ENCODE data around the gene ENOX2. TPM values are rescaled to one million over a fixed set of nuclear protein-coding genes. Genes with fewer than 3 reads are reported as not detected.
A peak's percentile ranks its signal among the peaks of the same experiment; 100 is the strongest.
"Not testable (repeated sequence)": the region's sequence is repeated elsewhere in the genome, so short reads cannot be mapped to it uniquely, and the experiment has no call there.

Gene ENOX2, protein sequence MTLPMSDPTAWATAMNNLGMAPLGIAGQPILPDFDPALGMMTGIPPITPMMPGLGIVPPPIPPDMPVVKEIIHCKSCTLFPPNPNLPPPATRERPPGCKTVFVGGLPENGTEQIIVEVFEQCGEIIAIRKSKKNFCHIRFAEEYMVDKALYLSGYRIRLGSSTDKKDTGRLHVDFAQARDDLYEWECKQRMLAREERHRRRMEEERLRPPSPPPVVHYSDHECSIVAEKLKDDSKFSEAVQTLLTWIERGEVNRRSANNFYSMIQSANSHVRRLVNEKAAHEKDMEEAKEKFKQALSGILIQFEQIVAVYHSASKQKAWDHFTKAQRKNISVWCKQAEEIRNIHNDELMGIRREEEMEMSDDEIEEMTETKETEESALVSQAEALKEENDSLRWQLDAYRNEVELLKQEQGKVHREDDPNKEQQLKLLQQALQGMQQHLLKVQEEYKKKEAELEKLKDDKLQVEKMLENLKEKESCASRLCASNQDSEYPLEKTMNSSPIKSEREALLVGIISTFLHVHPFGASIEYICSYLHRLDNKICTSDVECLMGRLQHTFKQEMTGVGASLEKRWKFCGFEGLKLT
- total RNA-seq: 10 to 100 TPM; 16.3 to 20.5 TPM

DNA sequence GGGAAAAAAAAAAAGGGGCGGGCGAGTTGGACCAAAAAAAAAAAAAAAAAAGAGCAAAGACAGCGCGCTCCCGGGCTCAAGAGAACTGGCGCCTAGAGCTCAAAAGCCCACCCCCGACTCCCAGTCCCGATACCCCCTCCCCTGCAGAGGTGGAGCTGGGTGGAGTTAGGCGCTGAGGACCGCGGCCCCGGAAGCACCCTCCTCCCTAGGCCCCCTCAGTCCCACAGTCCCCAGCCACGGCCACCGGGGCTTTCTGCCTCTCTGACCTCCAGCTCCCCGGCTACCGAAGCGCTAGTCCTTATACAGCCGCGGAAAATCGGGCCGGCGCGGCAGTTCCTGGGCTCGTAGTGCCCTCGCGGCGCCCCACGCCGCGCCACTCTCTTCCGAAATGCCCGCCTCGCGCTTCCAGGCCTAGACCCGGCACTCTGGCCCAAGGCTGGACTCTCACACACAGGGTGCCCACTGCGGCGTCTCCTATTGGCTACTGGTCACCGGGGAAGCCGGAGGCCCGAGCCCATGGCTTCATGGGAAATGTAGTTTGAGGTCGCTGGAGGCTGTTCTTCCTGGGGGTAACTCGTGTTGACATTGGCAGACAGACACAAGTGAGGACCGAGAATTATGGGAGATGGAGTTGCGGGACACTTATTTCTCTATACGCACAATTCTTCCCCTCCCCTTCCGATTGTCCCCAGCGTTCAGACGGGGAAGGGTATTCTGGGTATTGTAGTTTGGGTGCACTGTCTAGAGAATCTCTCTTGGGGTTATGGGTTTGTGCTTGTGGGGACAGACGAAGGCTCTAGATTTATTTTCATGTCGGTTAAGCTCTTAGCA is at the start of gene ENOX2:
Gene ENOX2 (minus strand): TSS at position 427 of the 831 bp plus-strand sequence. CDS start 199,993 bp downstream, outside the sequence.
- Mint-ChIP-seq H3K4me3 (no peak within 1 kb of the TSS), H3K36me3 (ENCODE audit: insufficient read depth in 2 of 2) (no peaks in the 10 kb centered on the region), H3K27ac (peak within 1 kb of the TSS; percentile 84), H3K4me1 (ENCODE audit: low read depth) (no peaks in the 10 kb centered on the region), H3K9me3 (no peaks in the 10 kb centered on the region), H3K27me3 (ENCODE audit: low read depth) (peaks cover 14% of the 10 kb centered on the region)
- DNase-seq: peak; percentile 81 to 88
- ATAC-seq (replicated peaks in 1 of 2): peak; percentile 98 to 99

DNA sequence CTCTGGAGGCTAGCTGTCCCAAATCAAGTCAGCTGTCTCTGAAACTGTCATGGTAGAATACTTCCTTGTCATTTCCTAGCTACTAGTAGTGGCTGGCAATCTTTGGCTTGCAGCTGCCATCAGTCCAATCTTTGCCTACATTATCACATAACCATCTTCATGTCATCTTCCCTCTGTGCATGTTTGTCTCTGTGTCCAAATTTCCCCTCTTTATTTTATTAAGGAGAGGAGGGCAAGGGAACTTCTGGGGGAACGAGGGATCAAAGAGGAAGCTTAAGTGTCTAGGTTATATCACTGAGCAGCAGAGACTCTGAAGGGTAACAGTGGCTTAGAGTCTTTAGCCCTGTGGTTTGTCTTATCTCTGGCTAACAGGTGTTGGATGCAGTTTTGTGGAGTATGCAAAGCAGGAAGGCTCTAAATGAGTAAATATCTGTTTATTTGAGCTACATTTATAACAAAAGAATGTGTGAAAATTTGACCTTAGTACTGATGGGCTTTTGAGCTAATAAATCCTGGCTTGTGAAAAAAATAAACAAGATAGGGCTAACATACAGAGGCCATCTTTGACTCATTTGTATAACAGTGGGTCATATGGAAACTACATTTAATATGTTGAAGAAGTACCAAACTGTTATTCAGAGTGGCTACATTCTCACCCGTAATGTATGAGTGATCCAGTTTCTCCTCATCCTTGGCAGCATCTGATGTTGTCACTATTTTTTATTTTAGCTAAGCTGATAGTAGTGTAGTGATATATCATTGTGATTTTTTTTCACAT is 49.4 kb upstream of the ENOX2 start:
- Mint-ChIP-seq H3K4me3 (no peak overlapping the region), H3K9me3 (no peaks in the 10 kb centered on the region), H3K4me1 (ENCODE audit: low read depth) (no peaks in the 10 kb centered on the region), H3K27ac (no peak overlapping the region), H3K27me3 (ENCODE audit: low read depth) (peaks cover 43% of the 10 kb centered on the region), H3K36me3 (ENCODE audit: insufficient read depth in 2 of 2) (no peaks in the 10 kb centered on the region)
- DNase-seq (no peak), ATAC-seq (replicated peaks in 1 of 2) (no peak)

DNA sequence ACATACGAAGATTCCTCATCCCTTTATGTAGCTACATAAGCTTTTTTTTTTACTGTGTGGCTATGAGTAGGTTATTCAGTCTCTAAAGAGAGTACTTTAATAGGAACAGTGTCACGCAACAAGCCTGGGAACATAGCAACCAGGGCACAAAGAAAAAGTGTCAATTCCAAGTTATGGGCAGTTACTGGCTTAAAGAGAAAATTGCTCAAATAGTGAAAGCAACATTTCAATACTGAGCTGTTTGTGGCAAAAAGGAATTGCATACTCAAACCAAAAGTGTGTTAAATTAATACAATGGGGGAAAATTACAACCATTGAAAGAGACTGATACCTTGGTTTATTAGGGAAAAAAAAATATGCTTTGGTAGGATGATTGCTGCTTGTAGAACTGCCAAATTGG is 41.2 kb upstream of the ENOX2 start:
- no peak for ATAC-seq (replicated peaks in 1 of 2)
- no peak overlapping the region for H3K4me3 Mint-ChIP-seq
- peaks cover 0 to 2% of the 10 kb centered on the region in 2 donors for H3K36me3 Mint-ChIP-seq (ENCODE audit: insufficient read depth in 2 of 2)
- peaks cover 0 to 3% of the 10 kb centered on the region in 2 donors for H3K9me3 Mint-ChIP-seq
- H3K4me1 Mint-ChIP-seq (ENCODE audit: low read depth): no peaks in the 10 kb centered on the region
- no peak overlapping the region for H3K27ac Mint-ChIP-seq
- H3K27me3 Mint-ChIP-seq (ENCODE audit: low read depth): peaks cover 49% of the 10 kb centered on the region
- no peak for DNase-seq

DNA sequence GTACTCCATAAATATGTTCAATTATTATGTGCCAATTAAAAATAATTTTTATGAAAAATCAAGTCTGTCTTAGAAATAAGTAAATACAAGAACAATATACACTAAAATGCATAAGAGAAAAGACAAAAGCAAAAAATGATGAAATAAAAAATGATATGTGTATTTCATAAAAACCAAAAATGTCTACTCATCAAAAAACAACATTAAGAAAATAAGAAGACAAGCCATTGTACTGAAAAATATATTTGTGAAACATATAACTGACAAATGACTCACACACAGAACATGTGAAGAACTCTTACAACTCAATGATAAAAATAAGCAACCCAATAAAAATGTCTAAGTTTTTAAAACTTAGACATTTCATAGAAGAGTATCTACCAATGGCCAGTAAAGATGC is 34.1 kb upstream of the ENOX2 start:
- H3K4me1 Mint-ChIP-seq (ENCODE audit: low read depth): no peaks in the 10 kb centered on the region
- no peak for DNase-seq
- no peak for ATAC-seq (replicated peaks in 1 of 2)
- no peaks in the 10 kb centered on the region for H3K9me3 Mint-ChIP-seq
- no peak overlapping the region for H3K27ac Mint-ChIP-seq
- H3K36me3 Mint-ChIP-seq (ENCODE audit: insufficient read depth in 2 of 2): no peaks in the 10 kb centered on the region
- H3K4me3 Mint-ChIP-seq: no peak overlapping the region
- peaks cover 25% of the 10 kb centered on the region for H3K27me3 Mint-ChIP-seq (ENCODE audit: low read depth)

DNA sequence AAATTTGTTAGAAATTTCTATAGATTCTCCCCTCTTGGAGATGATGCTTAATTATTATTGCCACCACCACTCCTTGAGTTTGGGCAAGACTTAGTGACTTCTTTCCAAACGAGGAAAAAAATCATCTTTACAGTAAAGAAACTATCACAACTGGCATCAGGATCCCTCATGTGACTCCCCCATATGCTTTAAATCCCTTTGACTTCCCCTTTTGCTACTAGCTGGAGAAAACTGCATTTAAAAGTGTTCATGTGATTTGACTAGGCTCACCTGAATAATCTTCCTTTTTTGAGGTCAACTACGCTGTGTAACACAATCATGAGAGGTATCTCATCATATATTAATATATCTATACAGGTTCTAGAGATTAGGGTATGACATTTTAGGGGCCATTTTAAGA is 30.3 kb upstream of the ENOX2 start:
- H3K9me3 Mint-ChIP-seq: no peaks in the 10 kb centered on the region
- no peaks in the 10 kb centered on the region for H3K4me1 Mint-ChIP-seq (ENCODE audit: low read depth)
- H3K4me3 Mint-ChIP-seq: no peak overlapping the region
- H3K27me3 Mint-ChIP-seq (ENCODE audit: low read depth): peaks cover 18% of the 10 kb centered on the region
- no peak overlapping the region for H3K27ac Mint-ChIP-seq
- ATAC-seq (replicated peaks in 1 of 2) (no peak), DNase-seq (no peak)
- no peaks in the 10 kb centered on the region for H3K36me3 Mint-ChIP-seq (ENCODE audit: insufficient read depth in 2 of 2)

DNA sequence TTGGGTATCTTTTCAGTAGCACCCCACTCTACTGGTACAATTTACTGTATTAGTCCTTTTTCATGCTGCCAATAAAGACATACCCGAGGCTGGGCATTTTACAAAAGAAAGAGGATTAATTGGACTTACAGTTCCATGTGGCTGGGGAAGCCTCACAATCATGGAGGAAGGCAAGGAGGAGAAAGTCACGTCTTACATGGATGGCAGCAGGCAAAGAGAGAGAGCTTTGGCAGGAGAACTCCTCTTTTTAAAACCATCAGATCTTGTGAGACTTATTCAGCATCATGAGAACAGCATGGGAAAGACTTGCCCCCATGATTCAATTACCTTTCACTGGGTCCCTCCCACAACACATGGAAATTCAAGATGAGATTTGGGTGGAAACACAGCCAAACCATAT is 17.4 kb upstream of the ENOX2 start:
- not testable (repeated sequence) for ATAC-seq (replicated peaks in 1 of 2); H3K36me3 Mint-ChIP-seq (ENCODE audit: insufficient read depth in 2 of 2); H3K27ac Mint-ChIP-seq; H3K9me3 Mint-ChIP-seq; DNase-seq; H3K4me3 Mint-ChIP-seq; H3K4me1 Mint-ChIP-seq (ENCODE audit: low read depth)
- peaks cover 31% of the 10 kb centered on the region for H3K27me3 Mint-ChIP-seq (ENCODE audit: low read depth)

DNA sequence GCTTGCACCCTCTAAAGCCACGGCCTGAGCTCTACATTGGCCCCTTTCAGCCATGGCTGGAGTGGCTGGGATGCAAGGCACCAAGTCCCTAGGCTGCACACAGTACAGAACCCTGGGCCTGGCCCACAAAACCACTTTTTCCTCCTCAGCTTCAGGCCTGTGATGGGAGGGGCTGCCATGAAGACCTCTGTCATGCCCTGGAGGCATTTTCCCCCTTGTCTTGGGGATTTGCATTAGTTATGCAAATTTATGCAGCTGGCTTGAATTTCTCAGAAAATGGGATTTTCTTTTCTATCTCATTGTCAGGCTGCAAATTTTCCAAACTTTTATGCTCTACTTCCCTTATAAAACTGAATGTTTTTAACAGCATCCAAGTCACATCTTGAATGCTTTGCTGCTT is 16.7 kb upstream of the ENOX2 start:
- not testable (repeated sequence) for H3K4me1 Mint-ChIP-seq (ENCODE audit: low read depth)

DNA sequence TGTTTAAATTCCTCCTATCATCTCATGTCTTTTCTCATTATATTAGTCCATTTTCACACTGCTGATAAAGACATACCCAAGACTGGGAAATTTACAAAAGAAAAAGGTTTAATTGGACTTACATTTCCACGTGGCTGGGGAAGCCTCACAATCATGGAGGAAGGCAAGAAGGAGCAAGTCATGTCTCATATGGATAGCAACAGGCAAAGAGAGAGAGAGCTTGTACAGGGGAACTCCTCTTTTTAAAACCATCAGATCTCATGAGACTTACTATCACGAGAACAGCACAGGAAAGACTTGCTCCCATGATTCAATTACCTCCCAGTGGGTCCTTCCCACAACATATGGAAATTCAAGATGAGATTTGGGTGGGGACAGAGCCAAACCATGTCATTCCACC is 15.5 kb upstream of the ENOX2 start:
- ATAC-seq (replicated peaks in 1 of 2); DNase-seq; H3K4me1 Mint-ChIP-seq (ENCODE audit: low read depth); H3K9me3 Mint-ChIP-seq; H3K36me3 Mint-ChIP-seq (ENCODE audit: insufficient read depth in 2 of 2); H3K4me3 Mint-ChIP-seq; H3K27ac Mint-ChIP-seq: not testable (repeated sequence)
- H3K27me3 Mint-ChIP-seq (ENCODE audit: low read depth): peaks cover 23% of the 10 kb centered on the region

More for the DNA sequence above, 16.7 kb upstream of the ENOX2 start:
- not testable (repeated sequence) for H3K9me3 Mint-ChIP-seq; DNase-seq; H3K36me3 Mint-ChIP-seq (ENCODE audit: insufficient read depth in 2 of 2); H3K4me3 Mint-ChIP-seq; H3K27ac Mint-ChIP-seq; ATAC-seq (replicated peaks in 1 of 2)
- peaks cover 30% of the 10 kb centered on the region for H3K27me3 Mint-ChIP-seq (ENCODE audit: low read depth)

DNA sequence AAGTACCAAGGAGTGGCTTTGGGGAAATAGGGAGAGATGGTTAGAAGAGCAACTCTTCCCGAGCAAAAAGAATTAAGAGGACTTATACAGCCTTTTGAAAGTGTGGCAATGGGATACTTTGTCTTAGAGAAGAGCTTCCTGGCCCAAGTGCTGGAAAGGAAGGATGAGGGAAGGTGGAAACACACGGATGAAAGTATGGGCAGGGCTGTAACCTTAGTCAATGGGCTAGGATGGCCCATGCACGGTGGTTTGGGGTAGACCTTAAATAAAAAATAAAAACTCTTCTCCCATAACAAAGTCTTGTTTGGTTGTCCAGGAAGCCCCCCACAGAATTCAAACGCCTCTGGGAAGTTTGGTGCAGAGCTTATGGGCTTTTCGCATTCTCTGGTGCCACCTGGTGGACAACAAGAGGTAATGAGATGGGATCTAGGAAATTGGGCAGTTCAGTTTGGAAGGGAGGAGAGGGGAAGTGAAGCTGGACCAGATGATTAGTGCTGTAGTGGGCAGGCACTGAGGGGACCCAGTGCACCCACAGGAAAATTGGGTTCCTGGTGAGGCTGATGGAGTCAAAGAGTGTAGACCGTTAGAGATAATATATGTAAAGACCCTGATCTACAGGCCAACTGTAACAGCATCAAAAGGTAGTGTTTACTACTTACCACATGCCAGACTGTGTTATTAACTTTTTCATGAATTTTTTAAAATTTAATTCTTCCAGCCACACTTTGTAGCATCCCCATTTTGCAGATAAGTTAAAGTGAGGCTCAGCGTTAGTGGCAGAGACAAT is 13.8 kb upstream of the ENOX2 start:
- ATAC-seq (replicated peaks in 1 of 2) (peak in 1 of 2 donors; percentile 29), DNase-seq (peak; percentile 15 to 42)
- Mint-ChIP-seq H3K4me1 (ENCODE audit: low read depth) (no peaks in the 10 kb centered on the region), H3K27me3 (ENCODE audit: low read depth) (peaks cover 8% of the 10 kb centered on the region), H3K27ac (no peak overlapping the region), H3K36me3 (ENCODE audit: insufficient read depth in 2 of 2) (no peaks in the 10 kb centered on the region), H3K9me3 (no peaks in the 10 kb centered on the region), H3K4me3 (no peak overlapping the region)

DNA sequence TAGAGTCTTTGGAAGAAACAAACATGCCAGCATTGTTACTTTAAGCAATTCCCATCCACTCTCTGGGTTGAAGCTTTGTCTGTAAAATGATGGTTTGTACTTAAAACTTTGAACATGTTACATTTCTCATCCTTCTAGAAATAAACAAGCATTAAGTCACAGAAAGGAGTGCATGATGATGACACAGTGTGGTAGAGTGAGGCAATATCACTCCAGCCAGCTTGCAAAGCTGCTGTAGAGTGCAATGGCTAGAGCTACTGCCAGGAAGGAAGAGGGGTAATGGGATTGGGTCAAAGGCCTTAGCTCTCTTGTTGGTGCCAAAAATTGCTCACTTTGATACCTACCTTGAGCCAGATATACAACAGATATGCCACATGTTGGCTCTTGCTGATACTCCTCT is 12.3 kb upstream of the ENOX2 start:
- Mint-ChIP-seq H3K27ac (no peak overlapping the region), H3K27me3 (ENCODE audit: low read depth) (no peaks in the 10 kb centered on the region), H3K4me1 (ENCODE audit: low read depth) (no peaks in the 10 kb centered on the region), H3K36me3 (ENCODE audit: insufficient read depth in 2 of 2) (no peaks in the 10 kb centered on the region), H3K4me3 (no peak overlapping the region), H3K9me3 (no peaks in the 10 kb centered on the region)
- ATAC-seq (replicated peaks in 1 of 2) (no peak), DNase-seq (no peak)

DNA sequence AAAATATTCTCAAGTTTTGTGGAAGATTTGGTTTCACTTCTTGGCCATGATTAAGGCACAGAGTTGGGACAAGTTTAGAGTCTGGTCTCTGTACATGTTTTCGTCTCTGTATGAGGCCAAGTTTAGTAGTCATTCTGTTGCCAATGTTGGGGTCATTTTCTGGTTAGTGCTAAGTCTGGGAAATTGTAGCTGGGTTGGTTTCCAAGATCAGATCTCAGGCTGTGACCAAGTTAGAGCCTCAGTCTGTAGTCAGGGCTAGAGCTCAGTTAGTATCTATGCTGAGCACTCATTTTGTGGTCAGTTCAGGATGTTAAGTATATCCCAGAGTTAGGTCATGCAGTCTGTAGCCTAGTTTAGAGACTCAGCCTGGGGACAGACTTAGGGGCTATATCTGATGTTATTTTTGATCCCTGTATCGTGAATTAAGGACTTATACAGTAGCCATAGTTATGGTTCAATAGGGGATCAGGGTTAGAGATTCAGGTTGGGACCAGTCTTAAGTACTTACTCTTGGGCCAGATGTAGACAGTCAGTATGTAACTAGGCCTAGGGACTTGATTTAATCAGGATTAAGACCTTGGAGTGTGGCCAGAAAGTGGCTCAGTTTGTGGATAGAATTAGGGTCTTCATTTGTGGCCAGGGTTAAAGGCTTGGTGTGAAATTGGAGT is 6.6 kb upstream of the ENOX2 start:
- no peak for DNase-seq
- Mint-ChIP-seq H3K36me3 (ENCODE audit: insufficient read depth in 2 of 2) (no peaks in the 10 kb centered on the region), H3K4me1 (ENCODE audit: low read depth) (no peaks in the 10 kb centered on the region), H3K9me3 (no peaks in the 10 kb centered on the region), H3K27ac (no peak overlapping the region), H3K4me3 (no peak overlapping the region), H3K27me3 (ENCODE audit: low read depth) (peaks cover 17% of the 10 kb centered on the region)
- ATAC-seq (replicated peaks in 1 of 2): peak in 1 of 2 donors; percentile 43

DNA sequence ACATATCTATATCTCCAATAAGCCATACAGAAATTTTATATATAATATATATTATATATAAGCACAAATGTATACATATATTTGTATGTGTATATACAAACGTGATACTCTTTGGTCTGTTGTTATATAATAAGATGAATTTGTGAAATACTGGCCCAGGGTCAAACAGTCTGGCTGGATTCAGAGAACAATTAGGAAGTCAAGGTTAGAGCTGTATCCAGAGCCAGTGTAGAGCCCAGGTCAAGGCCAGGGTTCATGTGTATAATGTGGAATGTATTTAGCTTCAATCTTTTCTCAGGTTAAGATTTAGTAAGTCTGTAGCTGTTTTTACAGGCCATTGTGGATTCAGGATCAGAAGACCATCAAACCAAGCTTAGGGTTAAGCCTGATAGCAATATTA is 3.8 kb upstream of the ENOX2 start:
- Mint-ChIP-seq H3K27me3 (ENCODE audit: low read depth) (peaks cover 17% of the 10 kb centered on the region), H3K4me1 (ENCODE audit: low read depth) (no peaks in the 10 kb centered on the region), H3K36me3 (ENCODE audit: insufficient read depth in 2 of 2) (no peaks in the 10 kb centered on the region), H3K4me3 (no peak overlapping the region), H3K9me3 (no peaks in the 10 kb centered on the region), H3K27ac (no peak overlapping the region)
- ATAC-seq (replicated peaks in 1 of 2) (no peak), DNase-seq (no peak)

Measured in activated T-cell treated with anti-CD3 and anti-CD28 coated beads, Interleukin-2, amount 50 U/mL, for 72 hours (primary cell).